HG03097 (cell line): ENCODE measurements around the gene ATXN1.

Experiments
- ATAC-seq: cut with Tn5 transposase; IDR thresholded peaks from one replicate; pipeline ENCODE4 v1.9.1; 2021; ENCODE audit not compliant: unreplicated experiment, low FRiP score

The ATXN1 gene

DNA sequence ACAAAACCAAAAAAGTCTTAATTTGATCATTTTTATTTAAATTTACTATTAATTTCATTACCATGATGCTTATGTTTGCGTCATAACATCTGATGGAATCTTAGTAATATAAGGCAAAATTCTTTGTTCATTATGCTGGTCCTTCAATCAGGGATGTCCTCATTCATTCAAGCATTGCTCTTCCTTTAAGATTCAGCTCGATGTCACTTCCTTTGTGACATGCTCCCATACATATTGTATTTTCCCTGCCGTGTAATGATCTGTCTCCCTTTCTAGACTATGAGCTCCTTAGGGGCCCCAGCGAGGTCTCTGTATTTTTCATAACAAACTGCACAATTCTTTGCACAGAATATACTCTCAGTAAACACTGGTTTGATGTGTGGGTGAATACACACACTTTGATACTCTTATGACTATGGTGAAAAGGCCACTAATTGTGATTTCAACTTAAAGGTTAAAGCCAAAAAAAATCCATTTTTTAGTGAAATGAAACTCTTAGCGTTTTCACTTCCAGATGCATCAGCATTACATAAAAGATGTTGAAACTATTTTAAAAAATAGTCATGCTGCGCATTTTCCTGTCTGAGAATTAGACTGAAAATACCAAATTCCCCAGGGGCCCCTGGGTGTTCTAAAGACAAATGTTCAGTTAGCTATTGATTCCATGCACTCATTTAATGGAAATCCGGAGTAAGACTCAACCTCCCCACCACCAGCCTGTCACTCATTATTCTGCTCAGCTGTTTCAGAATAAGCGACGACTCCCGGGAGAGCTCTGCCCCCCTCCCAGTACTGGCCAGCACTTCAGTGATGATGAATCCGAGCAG lies 169.7 kb downstream of the ATXN1 start:
- ATAC-seq = peak; percentile 81

DNA sequence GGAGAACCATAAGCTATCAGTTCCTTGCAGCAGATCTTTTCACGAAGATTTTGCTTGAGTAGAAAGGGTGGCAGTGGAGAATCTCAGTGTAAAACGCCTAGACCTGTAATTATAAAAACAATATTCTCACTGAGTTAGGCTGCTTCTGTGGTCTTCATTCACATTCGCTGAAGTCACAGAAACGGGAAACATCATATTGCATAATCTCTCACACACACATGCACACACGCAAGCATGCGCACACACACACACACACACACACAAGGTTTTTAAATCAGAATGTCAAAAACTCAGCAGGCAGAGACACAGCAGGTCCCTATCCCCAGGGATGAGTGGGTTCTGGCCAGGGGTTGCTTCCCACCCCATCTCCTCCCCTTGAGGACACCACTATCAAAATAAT lies 175.5 kb downstream of the ATXN1 start:
- no peak for ATAC-seq

DNA sequence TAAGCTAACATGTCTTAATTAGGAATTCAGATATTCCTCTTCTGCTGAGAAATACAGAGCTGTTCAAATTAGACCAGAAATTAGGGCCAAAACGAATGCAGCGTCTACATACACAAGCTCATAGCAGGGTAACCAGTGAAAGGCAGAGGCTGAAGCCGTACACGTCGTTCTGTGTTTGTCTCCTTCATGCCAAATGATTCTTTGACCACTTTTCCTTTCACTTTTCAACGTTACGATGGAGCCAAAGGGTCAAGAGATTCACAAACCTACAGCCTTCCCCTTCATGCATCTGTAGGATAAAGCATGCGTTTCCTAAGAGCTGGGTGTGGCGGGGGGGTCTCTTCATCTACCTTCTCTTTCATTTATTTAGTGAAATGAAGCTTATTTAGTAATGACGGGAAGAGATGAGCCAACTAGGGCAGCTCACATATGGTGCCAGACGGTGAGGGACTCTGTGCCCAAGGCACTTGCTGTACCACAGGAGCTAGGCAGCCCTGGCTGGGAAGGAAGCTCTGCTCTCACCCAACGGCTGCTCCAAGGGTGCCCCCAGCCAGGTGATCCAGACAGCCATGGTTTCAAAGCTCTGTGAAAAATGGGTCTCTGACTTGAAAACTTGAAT lies 178.0 kb downstream of the ATXN1 start:
- no peak for ATAC-seq

DNA sequence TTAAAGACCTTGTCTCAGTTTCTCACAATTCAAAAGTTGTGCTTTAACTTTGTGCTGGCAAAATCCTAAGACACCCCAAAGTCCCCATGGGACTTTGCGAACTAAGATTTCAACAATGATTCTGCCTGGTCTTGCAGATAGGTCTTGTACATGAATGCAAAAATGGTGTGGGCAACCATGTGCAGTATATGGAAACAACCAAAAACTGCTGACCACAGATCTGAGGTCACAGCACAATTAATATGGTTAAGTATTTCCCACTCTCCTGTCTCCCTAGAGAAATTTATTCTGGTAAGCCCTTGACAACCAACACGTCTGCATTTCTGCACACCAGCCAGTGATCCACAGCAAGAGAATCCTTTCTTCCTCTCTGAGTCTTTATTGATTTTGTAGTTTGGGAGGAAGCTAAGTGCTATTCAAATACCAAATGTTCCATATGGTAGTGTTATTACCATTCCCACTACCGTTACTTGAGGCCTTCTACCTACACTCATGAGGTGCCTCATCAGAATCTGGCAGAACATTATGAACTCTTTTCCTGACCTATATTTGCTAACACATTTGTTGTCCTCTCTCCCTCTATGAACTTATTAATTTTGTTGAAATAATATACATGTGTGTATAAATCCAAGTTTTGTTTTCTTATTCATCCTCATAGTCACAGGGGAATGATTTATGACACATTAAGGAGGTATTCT lies 178.7 kb downstream of the ATXN1 start:
- ATAC-seq = no peak

DNA sequence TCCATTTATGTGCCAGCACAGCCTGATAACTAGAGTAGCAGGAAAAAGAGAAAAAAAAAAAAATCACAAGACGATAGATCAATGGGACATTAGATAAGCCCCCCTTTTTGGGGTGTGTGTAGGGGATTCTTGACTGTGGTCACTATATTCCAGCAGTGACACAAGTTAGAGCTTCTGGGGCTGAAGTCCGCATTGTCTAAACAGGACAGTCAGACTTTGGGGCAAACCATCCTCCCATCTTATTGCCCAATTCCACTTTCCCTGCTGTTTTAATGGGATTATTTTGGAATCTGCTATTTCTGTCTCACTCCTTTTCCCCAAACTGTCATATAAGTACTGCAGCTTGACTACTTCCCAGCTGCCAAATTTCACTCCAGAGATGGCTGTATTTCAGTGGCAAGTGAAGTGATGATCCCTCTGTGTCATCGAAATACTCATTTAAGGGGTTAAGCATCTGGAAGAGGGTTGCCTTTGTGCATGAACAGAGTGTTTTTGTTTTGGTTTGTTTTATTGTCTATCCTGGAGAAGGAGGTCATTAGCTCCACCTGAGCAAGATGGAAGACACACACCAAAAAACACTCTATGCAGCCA lies 182.5 kb downstream of the ATXN1 start:
- ATAC-seq = no peak

DNA sequence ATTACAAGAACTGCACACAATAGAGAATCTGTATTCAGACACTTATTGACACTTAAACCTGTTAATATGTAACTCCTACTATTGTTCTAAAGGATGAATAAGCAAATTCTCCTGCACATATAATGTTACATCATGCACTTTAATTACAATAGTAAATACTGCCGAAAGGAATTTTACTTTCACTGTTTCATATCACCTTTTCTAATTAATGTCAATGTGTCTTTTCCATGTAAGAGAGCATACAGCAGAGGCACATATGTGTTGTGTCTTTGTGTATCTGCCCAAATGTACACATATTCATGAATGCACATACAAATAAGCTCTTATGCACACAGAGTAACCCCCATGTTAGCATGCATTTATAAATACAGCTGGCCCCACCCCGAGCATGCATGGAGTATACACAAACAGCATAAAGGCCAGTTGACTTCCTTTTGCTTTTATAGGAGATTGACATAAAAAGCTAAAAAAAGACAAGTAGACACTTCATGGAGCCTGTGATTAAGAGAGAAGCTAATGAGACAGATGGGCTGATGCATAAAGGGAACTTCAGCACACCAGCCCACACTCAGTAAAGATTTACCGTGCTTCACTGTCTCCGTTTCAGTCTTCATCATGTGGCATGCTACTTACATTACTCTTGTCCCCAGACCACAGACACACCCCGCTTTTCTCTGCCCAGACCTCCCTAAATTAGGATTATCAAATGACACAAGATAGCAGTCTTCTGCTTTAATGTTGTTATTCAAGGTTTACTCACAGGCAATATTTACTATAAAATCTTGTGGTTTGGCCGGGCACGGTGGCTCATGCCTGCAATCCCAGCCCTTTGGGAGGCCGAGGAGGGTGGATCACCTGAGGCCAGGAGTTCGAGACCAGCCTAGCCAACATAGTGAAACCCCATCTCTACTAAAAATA lies 184.6 kb downstream of the ATXN1 start:
- no peak for ATAC-seq

DNA sequence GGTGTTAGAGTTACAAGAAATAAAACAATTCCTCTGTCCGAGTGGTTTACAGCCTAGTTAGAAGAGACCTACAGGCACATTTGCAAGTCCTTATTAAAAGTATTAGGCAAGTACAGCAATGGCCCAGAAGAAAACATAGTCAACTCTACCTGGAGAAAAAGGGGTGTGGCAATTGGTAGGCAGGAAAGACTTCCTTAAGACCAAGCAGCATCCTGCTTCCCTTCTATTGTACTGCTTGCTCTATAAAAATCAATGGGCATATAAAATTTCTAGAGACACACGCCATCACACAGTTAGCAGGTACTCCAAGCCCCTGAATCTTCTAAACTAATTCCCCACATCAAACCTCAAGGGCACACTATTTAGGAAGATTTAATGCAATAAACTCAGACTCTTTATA lies 185.6 kb downstream of the ATXN1 start:
- no peak for ATAC-seq

DNA sequence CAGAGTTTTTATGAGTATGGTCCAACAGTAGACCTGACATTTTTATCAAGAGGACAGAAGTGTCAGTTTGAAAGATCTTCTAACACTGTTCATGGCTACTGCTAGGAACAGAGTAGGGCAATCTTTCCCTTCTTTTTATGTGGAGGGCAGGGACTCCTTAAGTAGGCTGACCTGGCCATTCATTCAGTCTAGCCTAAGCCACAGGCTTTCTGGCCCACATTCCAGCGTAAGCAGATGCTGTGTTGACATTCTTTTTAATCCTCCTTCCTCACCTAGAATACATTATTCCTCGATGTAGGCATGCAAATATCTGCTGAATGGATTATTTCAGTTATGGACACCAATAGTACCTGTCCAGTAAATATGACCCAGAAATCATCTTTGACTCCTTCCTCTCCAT lies 188.3 kb downstream of the ATXN1 start:
- ATAC-seq = no peak

DNA sequence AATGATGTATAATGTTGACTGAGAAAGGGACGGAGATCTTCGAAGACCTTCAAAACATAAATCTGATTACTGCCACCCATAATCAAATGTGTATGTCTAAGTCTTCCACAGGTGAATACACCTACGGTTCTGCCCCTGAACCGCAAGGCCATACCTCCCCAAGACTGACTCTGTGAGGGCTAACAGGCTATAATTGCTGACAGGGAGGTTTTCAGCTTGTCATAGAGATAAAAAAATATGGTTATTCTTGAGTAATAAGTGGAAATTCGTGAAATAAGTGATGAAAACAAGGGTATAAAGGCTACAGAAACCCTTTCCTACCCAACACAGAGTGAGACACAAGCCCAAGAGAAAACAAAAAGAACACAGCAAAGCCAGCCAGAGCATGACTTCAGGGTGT lies 188.9 kb downstream of the ATXN1 start:
- no peak for ATAC-seq

DNA sequence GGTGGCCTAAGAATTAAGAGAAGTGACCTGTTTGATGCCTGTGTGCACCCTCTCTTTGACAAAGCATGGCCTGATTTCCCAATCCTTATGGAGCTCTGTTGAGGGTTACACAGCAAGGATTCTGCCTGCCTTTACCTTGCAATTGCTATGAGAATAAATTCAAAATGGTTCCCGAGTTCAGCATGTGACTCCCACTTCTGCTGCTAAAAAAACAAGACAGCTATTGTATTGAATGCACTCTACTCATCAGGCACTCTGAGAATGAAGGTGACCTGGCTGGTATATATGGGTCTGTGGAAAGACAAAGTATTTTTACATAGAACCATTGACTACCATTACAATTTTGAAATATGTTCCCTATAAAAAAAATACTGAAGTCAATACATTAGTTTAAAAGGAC lies 190.3 kb downstream of the ATXN1 start:
- no peak for ATAC-seq

DNA sequence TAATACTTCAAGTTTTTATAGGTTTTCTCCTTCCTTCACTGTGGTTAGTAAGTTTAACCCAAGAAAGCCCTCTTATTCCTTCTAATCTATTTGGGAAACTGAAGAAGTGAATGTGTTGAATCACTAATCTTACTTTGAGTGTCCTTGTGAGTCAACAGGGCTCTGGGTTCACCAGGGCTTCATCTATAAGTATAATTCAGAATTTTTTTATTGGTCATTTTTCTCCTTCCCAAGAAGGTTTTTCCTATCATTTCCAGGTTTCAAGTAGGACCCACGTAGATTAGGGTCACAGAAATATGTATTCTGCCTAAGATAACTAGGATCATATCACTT lies 191.1 kb downstream of the ATXN1 start:
- ATAC-seq = no peak

DNA sequence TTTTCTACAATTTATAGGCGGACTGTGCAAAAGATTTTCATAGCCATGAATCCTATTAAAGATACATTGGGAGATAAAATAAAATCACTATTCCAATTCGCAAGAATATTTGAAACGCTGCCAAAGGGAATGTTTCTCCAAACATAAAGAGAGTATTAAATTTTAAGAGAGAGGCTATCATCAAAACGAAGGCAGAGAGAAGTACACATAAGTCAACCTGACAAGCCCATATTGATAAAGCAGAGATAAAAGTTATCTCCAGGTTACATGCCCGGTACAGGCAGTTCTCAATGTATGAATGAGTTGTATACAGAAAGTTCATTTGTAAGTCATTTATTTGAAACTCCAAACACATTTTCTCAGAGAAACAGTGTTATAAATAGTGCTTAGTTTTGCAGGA lies 193.1 kb downstream of the ATXN1 start:
- ATAC-seq = no peak

DNA sequence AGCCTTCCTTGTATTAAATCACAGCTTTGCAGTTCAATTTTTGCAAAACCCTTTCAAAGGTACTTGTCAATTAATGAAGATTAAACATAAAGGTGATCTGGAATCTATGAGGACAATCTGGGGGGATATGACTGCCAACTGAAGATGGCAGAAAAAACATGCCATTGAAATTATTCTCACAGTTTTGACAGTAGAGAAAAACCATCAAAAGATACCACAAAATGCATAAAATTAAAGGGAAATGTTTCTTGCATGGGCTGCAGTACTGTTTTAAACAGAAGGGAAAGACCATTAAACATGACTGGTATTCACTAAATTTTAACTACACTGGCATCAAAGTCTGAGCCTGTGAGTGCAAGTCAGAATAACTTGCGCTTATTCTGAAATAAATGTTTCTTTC lies 194.2 kb downstream of the ATXN1 start:
- ATAC-seq = no peak

DNA sequence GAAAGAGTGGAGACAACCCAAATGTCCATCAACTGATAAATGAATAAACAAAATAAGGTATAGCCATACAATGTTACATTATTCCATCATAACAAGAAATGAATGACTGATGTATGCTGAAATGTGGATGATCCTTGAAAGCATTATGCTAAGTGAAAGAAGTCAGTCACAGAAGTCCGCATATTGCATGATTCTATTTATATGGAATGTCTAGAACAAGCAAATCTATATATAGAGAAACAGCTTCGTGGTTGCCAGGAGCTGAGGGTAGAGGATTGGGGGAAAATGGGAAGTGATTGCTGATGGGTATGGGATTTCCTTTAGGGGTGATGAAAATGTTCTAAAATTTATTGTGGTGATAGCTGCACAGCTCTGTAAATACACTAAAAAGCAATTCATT lies 196.8 kb downstream of the ATXN1 start:
- ATAC-seq = no peak

DNA sequence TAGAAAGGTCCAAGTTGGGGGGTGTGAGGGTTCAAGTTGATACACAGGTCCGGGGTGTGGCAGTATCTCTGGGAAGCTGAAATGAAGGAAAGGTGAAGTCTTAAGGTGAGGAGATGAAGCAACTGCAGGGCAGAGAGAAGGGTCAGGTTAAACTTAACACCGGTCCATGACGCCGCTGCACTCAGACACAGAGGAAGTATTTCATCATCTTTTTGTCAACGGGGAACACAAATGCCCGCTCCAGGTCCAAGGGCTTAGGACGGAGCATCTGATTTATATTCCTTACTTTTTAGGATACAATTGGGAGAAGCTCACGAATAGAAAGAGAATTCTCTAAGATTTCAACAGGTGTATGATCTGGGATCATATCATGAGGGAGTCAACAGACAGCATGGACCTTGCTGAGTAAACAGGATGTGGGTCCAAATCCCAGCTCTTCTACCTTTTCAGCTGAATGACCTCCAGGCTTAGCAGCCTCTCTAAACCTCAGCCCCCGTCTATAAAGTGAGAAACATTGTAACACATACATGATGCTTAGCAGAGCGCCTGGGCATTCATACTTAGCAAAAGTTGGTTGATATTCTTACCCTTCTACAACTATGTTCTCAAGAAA lies 197.5 kb downstream of the ATXN1 start:
- ATAC-seq = no peak

DNA sequence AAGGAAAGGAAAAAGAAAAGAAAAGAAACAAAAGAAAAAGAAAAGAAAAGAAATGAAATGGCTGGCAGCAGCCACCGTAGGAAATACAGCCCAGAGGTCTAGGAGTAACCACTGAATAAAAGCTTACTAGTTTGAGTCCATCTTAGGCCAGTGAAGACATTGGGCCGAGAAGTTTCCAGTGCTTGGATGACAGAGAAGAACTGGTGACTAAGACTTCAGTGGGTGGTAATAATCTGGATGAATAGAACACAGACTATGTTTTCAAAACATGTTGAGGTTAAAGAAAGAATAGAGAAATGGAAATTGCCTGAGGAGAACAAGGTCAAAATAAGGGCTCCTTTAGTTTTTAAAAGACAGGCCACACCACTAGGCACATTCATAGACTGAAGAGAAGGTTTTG lies 198.8 kb downstream of the ATXN1 start:
- ATAC-seq = no peak

DNA sequence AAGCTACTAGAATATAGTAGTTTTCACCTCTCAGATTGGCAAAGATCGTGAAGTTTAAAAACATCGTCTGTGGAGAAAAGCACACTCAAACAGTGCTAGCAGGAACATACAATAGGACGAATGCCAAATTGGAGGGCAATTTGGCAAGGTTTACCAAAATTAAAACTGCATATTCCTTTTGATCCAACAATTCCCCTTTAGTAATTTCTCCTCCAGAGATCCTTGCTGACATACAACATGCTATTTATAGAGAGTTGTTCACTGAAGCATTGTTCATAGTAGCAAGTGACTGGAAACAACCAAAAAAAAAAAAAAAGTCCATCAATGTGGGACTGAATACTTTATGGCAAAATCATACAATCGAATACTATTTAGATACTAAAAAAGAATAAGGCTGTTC lies 202.2 kb downstream of the ATXN1 start:
- ATAC-seq = no peak

DNA sequence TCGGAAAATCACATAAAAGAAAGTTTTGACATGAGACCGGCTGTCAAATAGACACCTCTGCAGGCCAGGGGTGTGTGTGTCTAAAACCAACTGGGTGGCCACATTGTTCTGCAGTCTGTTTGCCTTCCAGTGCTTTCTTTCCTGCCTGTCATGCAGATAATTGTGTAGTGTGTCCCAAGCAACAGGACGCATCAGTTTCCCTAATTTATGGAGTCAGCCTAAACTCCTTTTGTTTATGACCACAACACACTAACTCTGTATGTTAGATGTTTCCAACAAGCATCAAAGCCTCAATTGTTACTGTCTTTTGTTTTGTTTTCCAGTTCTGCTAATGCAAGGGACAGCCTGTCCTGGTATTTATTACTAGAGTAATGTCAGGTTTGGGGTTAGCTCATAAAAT lies 205.7 kb downstream of the ATXN1 start:
- ATAC-seq = no peak

DNA sequence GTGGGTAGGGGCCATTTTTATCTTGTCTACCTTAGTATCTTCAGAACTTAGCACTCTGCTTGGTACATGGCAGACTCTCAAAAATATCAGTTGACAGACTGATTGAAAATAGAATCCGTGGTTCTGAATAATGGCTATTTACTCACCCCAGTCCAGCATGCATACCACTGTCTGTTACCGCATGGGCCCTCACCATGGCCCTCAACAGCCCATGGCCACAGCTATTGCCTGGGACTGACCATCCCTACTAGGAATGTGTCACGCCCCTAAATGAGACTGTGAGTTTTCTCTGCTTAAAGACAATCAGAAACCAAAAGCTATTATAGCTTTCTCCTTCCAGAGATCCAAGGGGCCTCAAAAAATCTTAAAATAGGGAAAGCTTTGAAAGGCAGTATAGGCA lies 207.7 kb downstream of the ATXN1 start:
- ATAC-seq = no peak

DNA sequence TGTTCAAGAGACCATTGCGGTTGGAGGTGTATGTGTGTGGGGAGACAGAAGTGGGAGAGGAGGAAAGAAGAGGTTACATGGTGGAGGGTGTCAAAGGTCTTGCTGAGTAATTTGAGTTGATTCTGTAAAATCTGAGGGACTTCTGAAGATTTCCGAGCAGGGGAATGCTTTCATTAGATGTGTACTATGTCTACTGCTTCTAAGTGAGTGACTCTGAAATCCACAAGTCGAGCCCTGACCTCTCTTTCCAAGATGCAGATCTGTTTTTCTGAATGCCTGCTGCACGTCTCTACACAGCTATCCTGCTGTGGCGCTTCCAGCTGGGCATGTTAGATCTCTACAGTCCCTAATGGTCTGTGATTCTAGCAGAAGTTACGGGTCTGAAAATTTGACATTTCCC lies 209.8 kb downstream of the ATXN1 start:
- ATAC-seq = no peak
